HG02973 (cell line): ENCODE data around the gene MLLT10.
A peak's percentile ranks its signal among the peaks of the same experiment; 100 is the strongest.

Experiments used
- ATAC-seq: cut with Tn5 transposase; IDR thresholded peaks from one replicate; pipeline ENCODE4 v1.9.1; 2021; ENCODE audit warnings: moderate library complexity; ENCODE audit not compliant: unreplicated experiment

The MLLT10 gene

DNA sequence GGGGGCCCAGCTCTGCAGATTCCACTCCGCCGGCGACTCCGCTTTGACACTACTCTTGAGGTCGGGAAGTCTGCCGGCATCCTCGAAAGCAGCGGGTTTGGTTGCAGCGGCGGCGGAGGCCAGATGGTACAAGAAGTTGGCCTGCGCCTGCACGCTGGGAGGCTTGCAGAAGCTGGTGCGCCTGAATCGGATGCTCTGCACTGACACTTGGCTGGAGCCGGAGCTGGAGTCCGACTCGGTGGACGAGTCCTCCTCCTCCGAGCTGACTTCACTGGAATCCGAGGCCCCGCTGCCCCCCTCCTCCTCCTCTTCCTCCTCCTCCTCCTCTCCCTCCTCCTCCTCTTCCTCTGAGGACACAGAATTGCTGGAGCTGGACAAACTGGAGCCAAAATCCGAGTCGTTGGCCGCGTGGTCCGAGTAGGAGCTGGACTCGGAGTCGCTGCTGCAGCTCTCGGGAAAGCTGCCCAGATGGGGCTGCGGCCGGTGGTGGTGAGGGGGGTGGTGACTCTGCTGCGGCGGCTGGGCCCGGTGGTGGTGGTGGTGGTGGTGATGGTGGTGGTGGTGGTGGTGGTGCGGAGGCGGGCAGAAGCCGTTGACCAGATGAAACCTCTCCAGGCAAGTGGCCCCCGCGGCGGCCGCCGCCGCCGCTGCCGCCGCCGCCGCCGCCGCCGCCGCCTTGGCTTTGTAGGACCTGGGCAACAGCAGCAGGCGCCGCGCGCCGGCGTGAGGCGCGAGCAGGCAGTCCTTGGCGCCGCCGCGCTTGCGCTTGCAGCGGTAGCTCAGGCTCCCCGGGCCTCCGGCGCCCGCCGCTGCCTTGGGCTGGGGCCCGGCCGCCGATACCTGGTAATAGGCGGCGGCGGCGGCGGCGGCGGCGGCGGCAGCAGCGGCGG, 17.5 kb upstream of the MLLT10 start:
- ATAC-seq = peak; percentile 49

DNA sequence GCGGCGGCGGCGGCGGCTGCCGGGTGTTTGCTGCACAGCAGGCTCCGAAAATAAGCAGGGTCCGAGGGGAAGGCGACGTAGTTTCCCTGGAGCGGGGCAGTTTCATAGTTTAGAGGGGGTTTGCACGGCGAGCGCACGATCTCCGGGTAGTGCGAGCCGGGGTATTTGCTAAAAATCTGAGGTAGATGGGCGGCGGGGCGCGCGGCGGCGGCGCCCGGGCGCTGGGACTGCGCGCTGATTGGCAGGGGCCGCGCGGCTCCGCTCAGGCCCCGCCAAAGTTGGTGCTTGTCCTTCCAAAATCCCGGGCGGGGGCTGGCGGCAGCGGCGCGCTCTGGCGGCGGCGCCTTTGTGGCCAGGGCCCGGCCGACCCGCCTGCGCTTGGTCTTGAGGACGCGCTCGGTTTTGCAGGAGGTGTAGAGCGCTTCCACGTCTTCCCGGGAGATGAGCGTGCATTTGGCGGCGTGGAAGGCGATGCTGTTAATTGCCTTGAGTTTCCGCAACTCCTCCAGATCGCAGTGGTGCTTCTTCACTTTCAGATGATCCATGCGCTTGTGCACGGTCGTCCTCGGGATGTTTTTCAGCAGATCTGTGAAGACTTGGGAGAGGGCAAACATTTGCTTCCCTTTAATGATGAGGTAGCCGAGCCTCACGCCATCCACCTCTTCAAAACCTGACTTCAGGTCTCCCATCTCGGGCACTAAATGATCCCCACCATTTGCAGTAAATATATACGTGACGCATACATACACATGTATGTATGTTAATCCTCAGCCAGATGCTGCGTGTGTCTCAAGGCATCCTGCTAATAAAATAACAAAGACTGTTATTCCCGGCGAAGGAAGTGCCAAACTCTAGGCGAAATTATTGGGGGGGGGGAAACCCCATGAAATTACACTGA, 16.6 kb upstream of the MLLT10 start:
- ATAC-seq = peak; percentile 48

GRCh38 chr10:21518149-21518640, 15.8 kb upstream of the MLLT10 start:
- ATAC-seq = no peak

DNA sequence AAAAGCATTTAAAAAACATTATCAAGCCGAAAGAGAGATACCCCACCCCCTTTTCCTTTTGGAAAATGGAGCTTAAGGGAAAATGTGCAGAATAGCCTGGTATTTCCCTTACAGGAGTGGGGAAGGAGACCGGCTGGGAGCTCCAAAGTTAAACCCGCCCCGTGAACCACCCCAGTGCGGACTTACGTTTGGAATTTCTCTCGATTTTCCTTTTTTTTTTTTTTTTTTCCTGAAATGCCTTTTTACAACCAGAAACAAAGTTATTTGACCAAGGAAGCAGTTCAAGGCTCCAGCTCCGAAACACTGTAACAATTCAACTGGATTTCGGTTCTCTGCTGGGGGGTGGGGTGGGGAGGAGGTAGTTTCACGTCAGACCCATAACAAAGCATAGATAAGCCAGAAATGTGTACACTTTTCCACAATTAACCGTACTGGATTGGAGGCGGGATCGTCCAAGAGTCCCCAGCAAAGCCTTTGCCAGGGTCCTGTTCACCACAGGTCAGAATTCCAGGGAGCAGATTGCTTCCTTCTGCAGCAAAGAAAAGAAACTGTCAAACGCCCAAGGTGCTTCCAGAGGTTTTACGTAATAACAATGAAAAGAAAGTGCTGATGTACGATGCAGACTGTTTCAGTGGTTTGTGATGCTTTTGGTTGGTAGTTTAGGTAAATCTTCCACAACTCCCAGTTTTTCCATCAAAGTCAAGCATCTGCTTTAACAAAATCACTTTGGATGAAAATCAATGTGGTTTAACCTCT, 15.2 kb upstream of the MLLT10 start:
- no peak for ATAC-seq

- no peak for ATAC-seq
Observed at GRCh38 chr10:21519397-21519933, 14.6 kb upstream of the MLLT10 start.

- ATAC-seq = peak; percentile 47
Observed at GRCh38 chr10:21519941-21520436, 14.0 kb upstream of the MLLT10 start.

DNA sequence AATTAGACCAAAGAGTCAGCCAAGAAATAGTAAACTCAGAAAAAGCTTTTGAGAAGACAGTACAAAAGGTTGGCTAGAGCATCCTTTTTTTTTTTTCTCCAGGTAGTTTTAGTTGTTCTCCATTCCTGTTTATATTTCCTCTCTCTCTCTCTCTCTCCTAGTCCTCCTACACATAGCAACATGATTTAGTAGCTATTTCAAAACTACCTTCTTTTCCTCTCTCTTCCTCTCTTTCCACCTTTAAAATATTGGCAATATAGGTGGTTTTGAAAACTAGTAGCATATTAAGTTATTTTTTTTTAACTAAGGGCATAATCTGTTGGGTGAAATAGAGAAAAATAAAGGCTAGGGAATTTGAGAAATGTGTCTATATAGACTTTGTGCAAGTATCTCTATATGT, 13.5 kb upstream of the MLLT10 start:
- ATAC-seq = no peak

DNA sequence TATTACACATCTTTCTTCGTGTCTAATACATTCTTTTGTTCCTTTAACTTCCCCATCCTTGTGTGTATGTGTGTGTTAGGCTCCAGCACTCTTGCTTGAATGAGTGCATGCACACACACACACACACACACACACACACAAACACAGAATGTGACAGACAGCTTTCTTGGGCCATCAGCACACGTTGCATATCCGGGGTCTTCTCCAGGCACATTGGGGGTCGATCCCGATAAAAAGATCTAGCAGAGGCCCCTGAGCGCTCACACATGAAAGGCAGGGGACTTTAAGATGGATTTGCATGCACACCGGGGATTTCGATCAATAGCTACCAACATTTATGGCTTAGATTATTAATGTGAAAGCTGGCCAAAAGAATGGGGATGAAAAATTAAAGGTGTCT, 13.1 kb upstream of the MLLT10 start:
- no peak for ATAC-seq

GRCh38 chr10:21521751-21522533, 12.1 kb upstream of the MLLT10 start:
- ATAC-seq = no peak

GRCh38 chr10:21522631-21523406, 11.2 kb upstream of the MLLT10 start:
- no peak for ATAC-seq

GRCh38 chr10:21523557-21524008, 10.4 kb upstream of the MLLT10 start:
- ATAC-seq = no peak

DNA sequence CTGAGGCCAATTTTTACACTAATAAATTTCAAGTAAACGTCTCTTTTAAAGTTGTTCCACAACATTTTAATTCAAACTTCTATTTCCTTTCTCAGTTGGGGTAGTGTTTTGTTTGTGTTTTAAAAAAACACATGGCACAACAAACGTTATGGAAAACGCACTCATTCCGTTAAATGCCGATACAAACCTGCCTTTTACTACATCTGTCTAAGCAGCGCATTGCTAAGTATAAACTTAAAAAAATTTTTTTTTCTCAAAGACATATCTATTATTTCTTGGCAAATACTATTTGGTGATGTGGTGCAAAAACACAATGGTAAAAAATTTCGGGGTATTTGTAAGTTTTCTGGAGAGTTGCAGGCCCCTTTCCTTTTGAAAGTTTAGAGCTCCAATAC, 9.9 kb upstream of the MLLT10 start:
- no peak for ATAC-seq

DNA sequence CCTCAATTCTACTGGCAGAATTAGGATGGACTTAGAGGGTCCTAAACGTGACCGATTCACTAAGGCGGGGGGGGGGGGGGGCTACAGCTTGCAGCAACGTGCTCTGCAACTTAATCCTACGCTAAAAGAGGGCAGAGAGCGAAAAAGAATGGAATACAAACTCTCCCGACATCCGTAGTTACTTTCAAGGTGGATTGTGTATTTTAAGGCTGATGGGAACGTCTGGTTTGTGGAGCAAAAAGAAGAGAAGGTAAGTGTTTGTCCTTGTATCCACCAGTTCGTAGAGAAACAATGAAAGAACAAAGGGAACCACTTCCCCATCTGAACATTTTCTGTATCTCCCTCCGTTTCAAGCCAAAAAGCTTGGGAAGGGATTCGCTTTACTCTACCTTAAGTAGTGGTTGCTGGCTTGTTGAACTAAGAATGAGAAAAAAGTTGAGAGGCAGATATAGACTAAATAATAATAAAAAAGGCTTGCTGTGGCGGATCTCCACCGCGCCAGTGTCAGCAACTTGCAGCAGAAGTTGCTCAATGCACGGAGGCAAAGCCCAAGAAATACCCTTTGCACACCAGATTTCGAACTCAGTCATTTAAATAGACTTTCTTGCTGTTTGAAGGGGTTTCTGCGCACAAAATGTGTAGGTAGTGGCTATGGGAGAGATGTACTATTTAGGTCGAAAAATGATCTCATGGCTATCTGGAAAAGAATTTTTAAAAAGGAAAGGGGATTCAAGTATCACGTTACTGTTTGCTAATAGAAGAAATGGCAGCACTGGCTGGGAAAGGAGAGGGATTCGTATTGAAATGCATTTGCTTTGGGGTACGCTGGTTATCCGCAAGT, 9.3 kb upstream of the MLLT10 start:
- ATAC-seq = no peak

- peak; percentile 42 for ATAC-seq
Observed at GRCh38 chr10:21525367-21526187, 8.5 kb upstream of the MLLT10 start, which contains the start of gene SKIDA1. Gene SKIDA1, minus strand, starts transcription at chr10:21525682. Its CDS starts 7,860 bp downstream, at chr10:21517822.

GRCh38 chr10:21526188-21526859, 7.7 kb upstream of the MLLT10 start:
- peak; percentile 26 for ATAC-seq

DNA sequence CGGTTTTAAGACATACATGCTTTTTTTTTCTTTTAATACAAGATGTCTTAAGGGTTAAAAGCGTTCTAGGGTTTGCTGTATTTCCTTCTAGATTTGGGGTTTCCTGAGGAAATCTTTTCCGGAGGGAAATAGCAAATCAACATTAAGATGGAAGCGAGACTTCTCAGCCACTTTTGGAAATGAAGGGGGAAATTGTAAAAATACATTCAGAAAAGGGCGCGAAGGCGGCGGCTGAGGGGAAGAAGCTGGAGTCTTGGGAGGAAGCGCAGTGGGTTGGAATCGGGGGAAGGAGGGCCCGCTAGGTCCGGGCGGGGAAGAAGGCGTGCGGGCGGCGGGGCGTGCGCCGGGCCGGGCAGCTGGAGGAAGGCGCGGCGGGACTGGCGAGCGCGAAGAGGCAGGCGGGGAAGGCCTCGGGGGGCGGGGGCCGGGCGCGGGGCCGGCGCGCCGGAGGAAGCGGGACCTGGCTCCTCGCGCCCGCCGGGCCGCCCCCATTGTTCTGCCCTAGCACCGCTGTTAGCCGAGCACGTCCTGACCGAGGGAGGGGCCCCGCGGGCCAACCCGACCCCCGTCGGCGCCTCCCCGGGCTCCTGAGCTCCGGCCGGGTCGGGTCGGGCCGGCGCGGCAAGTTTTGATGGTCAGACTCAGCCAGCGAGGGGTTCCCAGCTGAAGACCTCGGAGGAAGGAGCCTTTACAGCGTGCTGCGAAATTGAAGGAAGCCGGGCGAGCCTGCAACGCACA, 7.0 kb upstream of the MLLT10 start:
- no peak for ATAC-seq
